ENCODE measurements around the gene OTUD4.
"Not testable (repeated sequence)": the region's sequence is repeated elsewhere in the genome, so short reads cannot be mapped to it uniquely, and the experiment has no call there.

The OTUD4 gene

GRCh38 chr4:145178740-145179280, 1.6 kb downstream of the OTUD4 start:
- DNase-seq (ENCODE audit: low read depth in 2 of 2) = no peak

- no peak for DNase-seq (ENCODE audit: low read depth in 2 of 2)
Measured at GRCh38 chr4:145177906-145178538, 2.4 kb downstream of the OTUD4 start.

- DNase-seq (ENCODE audit: low read depth in 2 of 2) = no peak
Measured at GRCh38 chr4:145177511-145177905, 2.9 kb downstream of the OTUD4 start.

DNA sequence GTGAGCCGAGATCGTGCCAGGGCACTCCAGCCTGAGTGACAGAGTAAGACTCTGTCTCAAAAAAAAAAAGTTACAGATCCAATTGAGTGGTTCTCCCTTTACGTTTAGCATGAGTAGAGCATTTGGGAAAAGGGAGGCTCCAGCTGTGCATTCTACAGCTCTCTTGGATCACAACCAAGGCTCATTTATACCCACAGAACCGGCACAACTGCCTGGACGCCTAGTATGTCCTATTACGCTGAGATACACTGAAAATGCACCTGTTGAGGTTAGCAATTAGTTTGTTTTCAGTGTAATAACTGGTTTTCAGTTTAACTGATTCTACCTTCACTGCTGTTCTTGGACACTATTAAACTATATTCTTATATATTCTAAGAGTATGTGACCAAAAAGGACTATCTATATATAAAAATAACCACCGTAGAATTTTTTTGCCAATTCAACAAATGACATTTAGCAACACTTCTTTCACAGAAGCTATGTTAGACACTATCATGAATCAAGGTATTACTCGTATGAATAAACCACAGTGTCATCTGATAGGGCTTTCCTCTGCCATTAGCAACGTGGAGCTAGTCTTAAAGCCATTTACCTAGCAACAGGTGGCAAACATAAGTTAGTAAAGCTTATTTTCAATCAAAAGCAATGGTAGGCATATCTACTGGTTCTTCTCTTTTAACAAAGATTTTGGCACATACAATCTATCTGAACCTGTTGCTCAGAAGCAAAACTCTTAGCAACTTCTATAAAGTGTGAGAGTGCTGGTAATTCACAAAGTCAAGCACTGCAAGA, 3.6 kb downstream of the OTUD4 start:
- no peak for DNase-seq (ENCODE audit: low read depth in 2 of 2)

DNA sequence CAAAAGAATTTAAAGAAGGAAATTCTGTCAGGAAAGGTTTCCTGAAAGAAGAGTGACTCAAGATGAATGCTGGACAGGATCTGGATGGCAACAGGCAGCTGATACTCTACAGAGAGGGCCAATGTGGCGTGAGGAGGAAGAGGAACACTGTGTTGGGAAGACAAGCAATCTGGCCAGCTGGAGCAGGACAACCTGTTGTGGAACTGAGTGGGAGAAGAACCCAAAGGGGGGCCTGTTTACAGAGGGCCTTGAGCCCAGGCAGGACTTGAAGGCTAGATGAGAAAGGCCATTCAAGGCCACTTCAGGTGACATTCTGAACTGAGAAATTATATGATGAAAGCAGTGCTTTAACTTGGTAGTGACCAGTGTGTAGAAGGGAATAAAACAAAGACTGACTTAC, 8.5 kb downstream of the OTUD4 start:
- DNase-seq (ENCODE audit: low read depth in 2 of 2) = no peak

DNA sequence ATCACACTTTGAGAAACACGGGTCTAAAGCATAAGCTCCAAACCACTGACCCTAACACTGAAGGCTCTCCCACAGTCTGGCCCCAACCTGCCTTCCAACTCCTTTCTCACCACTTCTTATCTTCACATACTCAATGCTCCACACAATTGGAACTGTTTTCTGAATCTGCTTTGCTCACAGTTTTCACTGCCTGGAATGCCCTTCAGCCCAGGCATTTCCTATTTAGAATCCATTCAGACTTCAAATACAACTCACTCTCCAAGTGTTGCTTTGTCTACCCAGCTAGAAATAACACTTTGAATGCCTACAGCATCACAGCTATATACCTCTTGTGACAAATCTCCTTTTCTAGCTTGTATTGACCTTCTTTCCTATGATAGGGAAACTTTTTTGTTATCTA, 10.2 kb downstream of the OTUD4 start:
- no peak for DNase-seq (ENCODE audit: low read depth in 2 of 2)

- no peak for DNase-seq (ENCODE audit: low read depth in 2 of 2)
Measured at GRCh38 chr4:145168581-145169187, 11.7 kb downstream of the OTUD4 start.

GRCh38 chr4:145167887-145168286, 12.5 kb downstream of the OTUD4 start:
- no peak for DNase-seq (ENCODE audit: low read depth in 2 of 2)

- no peak for DNase-seq (ENCODE audit: low read depth in 2 of 2)
Measured at GRCh38 chr4:145161549-145161948, 18.8 kb downstream of the OTUD4 start.

DNA sequence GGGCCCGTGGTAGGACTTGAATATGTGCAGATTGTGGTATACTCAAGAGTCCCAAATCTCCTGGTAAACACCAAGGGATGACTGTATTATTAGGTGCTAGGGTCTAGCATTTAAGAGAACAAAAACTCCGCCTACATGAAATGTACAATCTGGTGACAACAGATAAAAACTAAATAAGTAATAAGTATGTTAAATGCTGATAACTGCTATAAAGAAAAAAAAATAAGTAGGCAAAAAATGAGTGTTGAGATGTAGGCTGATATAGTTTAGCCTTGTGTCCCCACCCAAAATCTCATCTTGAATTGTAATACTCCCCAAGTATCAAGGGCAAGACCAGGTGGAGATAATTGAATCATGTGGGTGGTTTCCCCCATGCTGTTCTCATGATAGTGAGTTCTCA, 23.4 kb downstream of the OTUD4 start:
- DNase-seq (ENCODE audit: low read depth in 2 of 2) = no peak

DNA sequence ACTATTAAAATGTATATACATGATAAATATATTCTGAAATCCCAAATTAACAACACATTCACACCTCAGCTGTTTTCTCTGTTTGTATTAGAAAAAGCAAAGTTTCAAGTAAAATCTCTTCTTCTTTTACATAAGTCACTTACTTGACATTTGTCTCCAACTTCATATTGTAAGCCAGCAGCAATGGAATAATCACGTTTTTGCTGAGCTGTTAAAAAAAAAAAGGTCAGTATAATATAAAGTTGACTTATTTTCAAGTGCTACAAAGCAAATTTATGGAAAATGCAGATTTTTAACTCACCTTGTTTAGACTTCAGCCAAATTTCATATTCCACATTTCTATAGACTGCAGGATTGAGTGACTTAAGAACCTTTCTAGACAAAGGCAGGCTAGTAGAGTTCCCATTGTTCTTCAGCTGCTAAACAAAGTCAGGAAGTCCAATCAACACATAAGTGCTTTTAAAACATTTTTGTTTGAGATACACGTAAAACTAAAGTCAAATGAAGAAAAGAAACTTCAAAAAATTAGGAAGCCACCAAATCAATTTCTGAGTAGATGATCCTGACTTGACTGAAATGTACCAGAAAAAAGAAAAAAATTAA, 25.0 kb downstream of the OTUD4 start:
- no peak for DNase-seq (ENCODE audit: low read depth in 2 of 2)

GRCh38 chr4:145154573-145154972, 25.8 kb downstream of the OTUD4 start:
- DNase-seq (ENCODE audit: low read depth in 2 of 2) = no peak

DNA sequence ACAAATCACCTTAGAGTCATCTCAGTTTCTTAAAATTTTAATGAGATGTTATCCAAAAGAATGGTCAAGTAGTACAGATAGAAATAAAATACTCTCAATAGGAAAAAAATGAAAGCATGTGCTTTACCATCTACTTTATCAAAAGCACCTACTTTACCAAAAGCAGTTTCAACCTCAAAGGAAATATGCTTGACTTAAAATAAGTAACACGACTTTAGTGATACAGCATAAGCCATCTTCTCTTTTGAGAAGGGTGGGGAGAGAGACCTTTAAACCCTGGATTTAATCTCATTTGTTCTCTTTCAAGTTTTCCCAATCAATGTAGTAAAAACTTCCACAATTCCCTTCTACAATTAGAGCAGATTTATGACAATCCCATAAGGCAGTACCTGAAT, 26.5 kb downstream of the OTUD4 start:
- DNase-seq (ENCODE audit: low read depth in 2 of 2) = no peak

- DNase-seq (ENCODE audit: low read depth in 2 of 2) = no peak
Measured at GRCh38 chr4:145153181-145153903, 27.0 kb downstream of the OTUD4 start.

DNA sequence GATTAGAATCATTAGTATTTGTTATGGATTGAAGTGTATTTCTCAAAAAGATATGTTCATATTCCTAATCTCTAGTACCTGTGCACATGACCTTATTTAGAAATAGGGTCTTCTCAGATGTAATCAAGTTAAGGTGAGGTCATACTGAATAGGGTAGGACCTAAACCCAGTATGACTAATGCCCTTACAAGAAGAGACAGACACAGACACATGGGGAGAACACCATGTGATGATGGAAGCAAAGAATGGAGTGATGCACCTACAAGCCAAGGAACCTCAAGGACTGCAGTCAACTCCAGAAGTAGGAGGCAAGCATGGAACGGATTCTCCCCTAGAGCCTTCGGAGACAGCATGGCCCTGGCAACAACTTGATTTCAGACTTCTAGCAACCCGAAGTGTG, 31.4 kb downstream of the OTUD4 start:
- no peak for DNase-seq (ENCODE audit: low read depth in 2 of 2)

GRCh38 chr4:145136219-145136618, 44.2 kb downstream of the OTUD4 start:
- not testable (repeated sequence) for DNase-seq (ENCODE audit: low read depth in 2 of 2)

- DNase-seq (ENCODE audit: low read depth in 2 of 2) = no peak
Measured at GRCh38 chr4:145132511-145133098, 47.8 kb downstream of the OTUD4 start.

DNA sequence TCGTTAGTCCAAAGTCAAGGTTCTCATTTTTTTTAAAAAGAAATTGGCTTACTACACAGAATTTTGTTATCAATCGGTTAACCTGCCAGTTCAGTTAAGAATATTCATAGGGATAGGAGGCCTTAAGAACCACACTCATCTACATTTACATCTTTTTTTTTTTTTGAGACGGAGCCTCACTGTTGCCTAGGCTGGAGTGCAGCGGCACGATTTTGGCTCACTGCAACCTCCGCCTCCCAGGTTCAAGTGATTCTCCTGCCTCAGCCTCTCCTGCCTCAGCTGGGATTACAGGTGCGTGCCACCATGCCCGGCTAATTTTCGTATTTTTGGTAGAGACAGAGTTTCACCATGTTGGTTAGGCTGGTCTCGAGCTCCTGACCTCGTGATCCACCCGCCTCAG, 48.5 kb downstream of the OTUD4 start:
- no peak for DNase-seq (ENCODE audit: low read depth in 2 of 2)

DNA sequence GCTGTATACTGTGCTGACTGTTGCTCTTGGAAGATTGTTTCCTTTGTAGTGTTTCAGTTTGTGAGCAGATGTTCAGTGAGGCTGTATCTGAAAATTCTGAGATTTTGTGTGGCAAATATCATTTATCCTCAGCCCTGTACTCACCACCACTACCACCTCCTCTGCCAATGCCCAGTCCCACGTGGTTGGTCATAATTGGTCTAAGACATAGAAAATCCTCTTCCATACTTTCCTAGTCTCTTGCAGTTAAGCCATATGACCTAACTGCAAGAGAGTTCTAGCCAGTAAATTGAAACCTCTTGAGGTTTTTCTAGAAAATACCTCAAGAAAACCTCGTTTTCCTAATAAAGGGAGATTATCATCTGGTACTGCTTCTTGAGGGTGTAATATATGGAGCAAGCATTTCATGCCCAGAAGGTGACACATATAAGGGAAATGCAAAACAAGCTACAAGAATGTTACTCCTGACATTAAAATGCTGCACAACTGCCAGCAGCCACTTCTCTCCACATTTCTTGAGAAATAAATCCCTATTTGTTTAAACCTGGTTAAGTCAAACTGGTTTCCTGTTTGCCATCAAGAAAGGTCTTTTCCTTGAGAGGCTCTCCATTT, 49.5 kb downstream of the OTUD4 start:
- DNase-seq (ENCODE audit: low read depth in 2 of 2) = no peak

DNA sequence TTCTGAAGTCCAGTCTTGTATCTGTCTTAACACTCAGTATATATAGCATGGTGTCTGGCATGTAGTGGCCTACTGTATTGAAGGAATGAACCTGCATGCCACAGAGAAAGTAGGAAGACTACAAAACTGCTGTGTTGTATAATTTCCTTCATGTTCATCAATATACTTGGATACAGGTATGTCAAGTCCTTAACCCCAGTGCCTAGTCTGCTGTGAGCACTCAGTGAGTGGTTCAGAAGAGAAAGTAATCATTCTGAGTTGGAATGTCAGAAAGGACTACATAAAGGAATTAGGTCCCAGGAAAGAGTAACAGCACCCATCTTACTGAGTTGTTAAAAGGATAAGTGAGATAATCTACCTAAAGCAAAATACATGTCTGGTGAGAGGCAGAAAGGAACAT, 50.3 kb downstream of the OTUD4 start:
- DNase-seq (ENCODE audit: low read depth in 2 of 2) = no peak

DNA sequence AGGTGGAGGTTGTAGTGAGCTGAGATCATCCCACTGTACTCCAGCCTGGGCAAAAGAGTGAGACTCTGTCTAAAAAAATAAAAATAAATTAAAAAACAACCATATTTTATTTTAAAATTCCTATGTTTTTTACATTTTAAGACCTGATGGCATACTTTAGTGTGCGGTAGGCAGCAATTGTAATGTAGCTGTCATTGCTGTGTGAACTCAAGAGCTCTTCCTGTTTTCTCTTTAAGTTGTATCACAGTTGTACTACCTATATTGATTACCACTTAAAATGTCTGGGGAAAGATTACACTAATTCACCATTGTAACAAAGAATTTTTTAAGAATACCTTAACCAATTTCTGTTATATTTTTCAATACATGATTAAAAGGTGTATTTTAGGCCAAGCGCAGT, 55.0 kb downstream of the OTUD4 start:
- DNase-seq (ENCODE audit: low read depth in 2 of 2) = no peak

Measured in stimulated activated CD8-positive, alpha-beta memory T cell treated with anti-CD3 and anti-CD28 coated beads, Interleukin-7, amount 100 ng/mL, for 1 hour (primary cell).